Measurements from ENCODE around the gene LEFTY1.

The LEFTY1 gene

DNA sequence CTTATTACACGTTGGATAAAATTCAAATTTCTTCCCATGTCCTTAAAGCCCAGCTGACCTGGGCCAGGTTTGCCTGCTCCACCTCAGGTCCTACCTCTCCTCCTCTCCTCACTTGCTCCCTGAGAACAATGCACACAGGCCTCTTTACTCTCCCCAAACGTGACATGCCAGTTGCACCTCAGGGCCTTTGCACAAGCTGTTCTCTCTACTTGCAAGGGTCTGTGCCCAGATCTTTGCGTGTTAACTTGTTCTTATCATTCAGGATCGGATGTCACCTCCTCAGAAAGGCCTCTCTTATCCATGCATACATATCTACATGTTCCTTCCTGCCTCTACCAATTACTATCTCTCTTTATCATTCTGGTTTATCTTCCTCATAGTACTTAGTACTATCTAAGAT is 14.7 kb upstream of the LEFTY1 start:
- TF ChIP-seq, protein P1, sequence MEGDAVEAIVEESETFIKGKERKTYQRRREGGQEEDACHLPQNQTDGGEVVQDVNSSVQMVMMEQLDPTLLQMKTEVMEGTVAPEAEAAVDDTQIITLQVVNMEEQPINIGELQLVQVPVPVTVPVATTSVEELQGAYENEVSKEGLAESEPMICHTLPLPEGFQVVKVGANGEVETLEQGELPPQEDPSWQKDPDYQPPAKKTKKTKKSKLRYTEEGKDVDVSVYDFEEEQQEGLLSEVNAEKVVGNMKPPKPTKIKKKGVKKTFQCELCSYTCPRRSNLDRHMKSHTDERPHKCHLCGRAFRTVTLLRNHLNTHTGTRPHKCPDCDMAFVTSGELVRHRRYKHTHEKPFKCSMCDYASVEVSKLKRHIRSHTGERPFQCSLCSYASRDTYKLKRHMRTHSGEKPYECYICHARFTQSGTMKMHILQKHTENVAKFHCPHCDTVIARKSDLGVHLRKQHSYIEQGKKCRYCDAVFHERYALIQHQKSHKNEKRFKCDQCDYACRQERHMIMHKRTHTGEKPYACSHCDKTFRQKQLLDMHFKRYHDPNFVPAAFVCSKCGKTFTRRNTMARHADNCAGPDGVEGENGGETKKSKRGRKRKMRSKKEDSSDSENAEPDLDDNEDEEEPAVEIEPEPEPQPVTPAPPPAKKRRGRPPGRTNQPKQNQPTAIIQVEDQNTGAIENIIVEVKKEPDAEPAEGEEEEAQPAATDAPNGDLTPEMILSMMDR (IDR thresholded peaks at IDR 0.05), result no peak
- TF ChIP-seq ZFX (IDR thresholded peaks at IDR 0.05; ENCODE audit: borderline replicate concordance), result no peak

DNA sequence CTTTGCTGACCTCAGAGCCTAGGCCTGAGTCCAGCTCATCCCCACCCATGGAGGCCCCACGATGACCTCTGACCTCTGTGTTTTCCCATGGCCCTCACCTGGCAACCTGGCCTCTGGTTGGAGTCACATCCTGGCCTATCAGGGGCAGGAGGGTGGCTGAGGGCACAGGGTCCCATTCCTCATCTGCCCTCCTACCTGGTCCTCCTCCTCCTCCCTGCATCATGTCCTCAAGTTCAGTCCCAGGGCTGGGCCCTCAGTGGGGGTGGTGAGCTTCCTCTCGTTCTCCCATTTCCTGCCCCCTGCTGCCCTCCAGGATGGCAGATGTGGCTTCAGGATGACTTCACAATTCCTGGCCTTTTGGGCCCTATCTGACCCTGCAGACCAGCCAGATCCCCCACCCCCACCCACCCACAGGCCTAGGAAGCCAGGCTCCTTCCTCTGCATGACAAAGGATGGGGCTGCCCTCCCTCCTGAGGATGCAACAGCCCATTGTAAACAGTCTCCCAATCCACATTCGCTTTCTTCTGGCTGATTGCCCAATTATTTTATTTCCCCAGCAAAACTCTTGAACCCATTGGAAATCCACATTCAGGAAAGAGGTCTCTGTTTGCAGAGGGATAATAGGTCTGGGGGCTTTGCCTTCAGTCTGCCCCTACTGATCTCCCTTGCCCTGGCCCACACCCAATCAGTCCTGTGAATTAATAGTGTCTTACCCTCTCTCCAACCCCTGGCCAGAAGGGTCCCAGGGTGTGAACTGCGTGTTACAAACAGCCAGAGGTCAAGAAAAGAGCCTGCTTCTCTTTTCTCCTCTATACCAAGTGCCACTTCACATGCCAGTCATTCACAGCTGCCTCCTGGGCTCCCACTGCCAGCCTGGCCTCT is 10.3 kb upstream of the LEFTY1 start:
- no peak overlapping the region for H3K27ac ChIP-seq
- TF ChIP-seq, protein P1 (IDR thresholded peaks at IDR 0.05), result no peak
- no peak for TF ChIP-seq ZFX (IDR thresholded peaks at IDR 0.05; ENCODE audit: borderline replicate concordance)

More for the DNA sequence above, 14.7 kb upstream of the LEFTY1 start:
- no peak overlapping the region for H3K27ac ChIP-seq

DNA sequence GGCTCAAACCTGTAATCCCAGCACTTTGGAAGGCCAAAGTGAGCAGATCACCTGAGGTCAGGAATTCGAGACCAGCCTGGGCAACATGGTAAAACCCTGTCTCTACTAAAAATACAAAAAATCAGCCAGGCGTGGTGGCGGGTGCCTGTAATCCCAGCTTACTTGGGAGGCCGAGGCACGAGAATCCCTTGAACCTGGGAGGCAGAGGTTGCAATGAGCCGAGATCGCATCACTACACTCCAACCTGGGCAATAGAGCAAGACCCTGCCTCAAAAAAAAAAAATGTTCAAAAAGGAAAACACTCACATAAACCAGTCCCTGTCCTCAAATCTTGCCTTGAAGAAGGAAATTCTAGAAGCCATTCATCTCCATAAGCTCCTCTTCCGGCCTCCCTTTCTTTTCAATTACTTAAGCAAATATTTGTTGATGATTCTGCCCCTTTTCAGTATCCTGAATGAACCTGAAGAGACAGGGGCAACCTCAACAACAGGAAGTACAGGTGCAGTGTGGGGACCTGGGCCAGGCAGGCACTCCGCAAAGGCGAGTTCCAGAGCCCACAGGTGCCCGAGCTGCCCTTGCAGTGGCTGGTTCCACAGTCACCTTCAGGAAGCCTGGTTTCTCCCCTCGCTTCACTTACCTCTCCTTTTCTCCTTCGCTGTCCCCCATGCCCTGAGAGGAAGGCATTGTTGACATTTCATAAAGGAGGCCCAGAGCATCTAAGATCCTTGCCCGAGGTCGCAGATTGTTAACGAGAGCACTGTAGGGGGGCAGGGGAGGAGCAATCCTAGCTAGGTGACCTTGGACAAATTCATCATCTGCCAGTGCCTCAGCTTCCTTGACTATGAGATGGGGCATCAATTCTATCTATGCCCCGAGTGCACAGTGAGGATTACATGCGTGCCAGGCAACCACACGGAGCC is 8.9 kb upstream of the LEFTY1 start:
- H3K27ac ChIP-seq, result peak overlapping the region; percentile 38
- TF ChIP-seq, protein P1 (IDR thresholded peaks at IDR 0.05), result no peak
- no peak for TF ChIP-seq ZFX (IDR thresholded peaks at IDR 0.05; ENCODE audit: borderline replicate concordance)

DNA sequence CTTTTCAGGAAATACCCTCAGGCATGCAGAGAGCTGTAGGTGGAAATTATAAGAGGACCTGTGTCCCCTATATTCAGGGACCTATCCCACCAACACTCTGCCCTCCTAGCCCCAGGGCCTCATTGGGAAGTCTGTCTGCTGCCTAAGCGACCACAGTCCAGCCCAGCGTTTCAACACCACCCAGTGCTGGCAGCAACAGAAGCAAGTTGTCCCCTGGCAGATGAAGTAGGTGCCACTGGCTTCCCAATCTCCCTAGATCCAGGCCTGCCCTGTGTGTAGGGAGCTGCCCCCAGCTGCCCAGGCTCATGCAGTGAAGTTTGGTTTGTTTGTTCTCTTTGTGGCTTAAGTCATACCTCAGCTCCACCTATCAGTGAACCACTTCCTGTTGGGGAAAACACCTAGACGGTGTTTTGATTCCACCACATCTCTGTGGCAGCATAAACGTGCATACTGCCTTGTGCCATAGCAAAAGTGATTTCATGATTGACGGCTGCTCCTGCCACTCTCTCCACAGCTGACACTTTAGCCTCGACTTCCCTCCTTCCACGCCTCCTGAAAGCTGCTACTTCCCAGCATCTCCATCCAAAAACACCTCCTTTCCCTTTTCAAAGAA is 8.1 kb upstream of the LEFTY1 start:
- TF ChIP-seq, protein P1 (IDR thresholded peaks at IDR 0.05), result no peak
- no peak for TF ChIP-seq ZFX (IDR thresholded peaks at IDR 0.05; ENCODE audit: borderline replicate concordance)
- peak overlapping the region; percentile 38 for H3K27ac ChIP-seq

DNA sequence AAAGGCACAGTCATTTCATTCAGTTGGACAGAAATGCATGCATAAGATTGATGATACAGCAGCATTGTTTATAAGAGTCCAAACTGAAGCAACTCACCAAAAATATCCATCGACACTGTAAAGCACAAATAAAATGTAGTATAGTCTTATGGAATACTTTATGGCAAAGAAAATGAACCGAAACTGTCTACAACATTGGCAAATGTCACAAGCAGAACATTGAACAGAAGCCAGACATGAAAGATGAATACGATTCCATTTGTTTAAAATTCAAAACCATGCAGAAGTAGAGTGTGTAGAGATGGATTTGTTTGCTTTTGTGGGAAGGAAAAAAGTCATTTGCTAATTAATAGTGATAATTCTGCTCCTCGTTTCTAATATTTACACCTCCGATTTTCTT is 7.5 kb upstream of the LEFTY1 start:
- peak overlapping the region; percentile 38 for H3K27ac ChIP-seq
- TF ChIP-seq, protein P1 (IDR thresholded peaks at IDR 0.05), result no peak
- TF ChIP-seq ZFX (IDR thresholded peaks at IDR 0.05; ENCODE audit: borderline replicate concordance), result no peak

DNA sequence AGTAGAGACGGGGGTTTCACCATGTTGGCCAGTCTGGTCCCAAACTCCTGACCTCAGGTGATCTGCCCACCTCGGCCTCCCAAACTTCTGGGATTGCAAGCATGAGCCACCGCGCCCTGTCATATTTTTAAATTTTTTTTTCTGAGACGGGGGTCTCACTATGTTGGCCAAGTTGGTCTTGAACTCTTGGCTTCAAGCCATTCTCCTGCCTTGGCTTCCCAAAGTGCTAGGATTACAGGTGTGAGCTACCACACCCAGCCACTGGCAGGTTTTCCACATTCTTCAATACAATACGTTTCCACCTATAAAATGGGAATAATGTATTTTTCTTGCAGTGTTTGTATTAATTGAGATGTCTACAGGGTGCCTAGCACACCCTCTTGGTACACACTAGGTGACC is 3.4 kb upstream of the LEFTY1 start:
- TF ChIP-seq, protein P1 (IDR thresholded peaks at IDR 0.05), result no peak
- TF ChIP-seq ZFX (IDR thresholded peaks at IDR 0.05; ENCODE audit: borderline replicate concordance), result no peak
- no peak overlapping the region for H3K27ac ChIP-seq
